Smooth muscle cell (in vitro differentiated cells): ENCODE data around the gene SERPINA6. TPM values are rescaled to one million over a fixed set of nuclear protein-coding genes. Genes with fewer than 3 reads are reported as not detected.

Source experiments
- DNase-seq: peaks from one replicate; lab custom pipeline; 2025; ENCODE audit not compliant: unreplicated experiment; lab: John Stamatoyannopoulos, UW
- H2AFZ ChIP-seq: fragments of 200-600 bp; sonication (generic); 2 replicates; pipeline ENCODE4 v1.6.0; 2016; ENCODE audit warnings: antibody characterized with exemption, low read depth, mild to moderate bottlenecking
- H3F3A ChIP-seq: fragments of 200-600 bp; sonication (generic); 2 replicates; pipeline ENCODE4 v1.6.0; 2017; ENCODE audit warnings: antibody characterized with exemption, low read depth
- H3K27ac ChIP-seq: fragments of 200-600 bp; sonication (generic); 2 replicates; pipeline ENCODE4 v1.5.1; 2016; ENCODE audit warnings: low read depth, mild to moderate bottlenecking
- H3K27me3 ChIP-seq: fragments of 200-600 bp; sonication (generic); 2 replicates; pipeline ENCODE4 v1.6.1; 2016; ENCODE audit warnings: low read depth, mild to moderate bottlenecking
- H3K36me3 ChIP-seq: fragments of 200-600 bp; sonication (generic); 2 replicates; pipeline ENCODE4 v1.5.1; 2016; ENCODE audit warnings: low read depth
- H3K4me1 ChIP-seq: fragments of 200-600 bp; sonication (generic); 2 replicates; pipeline ENCODE4 v1.5.1; 2016; ENCODE audit warnings: low read depth
- H3K4me2 ChIP-seq: fragments of 200-600 bp; sonication (generic); 2 replicates; pipeline ENCODE4 v1.6.0; 2016; ENCODE audit warnings: mild to moderate bottlenecking
- H3K4me3 ChIP-seq: fragments of 200-600 bp; sonication (generic); 2 replicates; pipeline ENCODE4 v1.5.1; 2016; ENCODE audit warnings: mild to moderate bottlenecking
- H3K79me2 ChIP-seq: fragments of 200-600 bp; sonication (generic); 2 replicates; pipeline ENCODE4 v1.6.0; 2016; ENCODE audit warnings: low read depth, mild to moderate bottlenecking
- H3K9ac ChIP-seq: fragments of 200-600 bp; sonication (generic); 2 replicates; pipeline ENCODE4 v1.6.0; 2016; ENCODE audit warnings: low read depth
- H3K9me3 ChIP-seq: fragments of 200-600 bp; sonication (generic); replicated peaks from 2 replicates; pipeline ENCODE4 v1.5.1; 2016; ENCODE audit warnings: low read depth
- H4K20me1 ChIP-seq: fragments of 200-600 bp; sonication (generic); 2 replicates; pipeline ENCODE4 v1.6.0; 2016; ENCODE audit warnings: low read depth
- WGBS: methylation state at CpG from one replicate; pipeline ENCODE4 v1.1.7; 2016; ENCODE audit warnings: low lambda C conversion rate; 5-methylcytosine and 5-hydroxymethylcytosine counted together
- polyA plus RNA-seq: library from polyadenylated mRNA; unstranded; fragments of >200 nt; fragmentation: Nextera tagmentation; extraction: Ambion mirVana; gene quantifications from 2 replicates; pipeline ENCODE4 v1.2.1, GENCODE V29; 2016
- total RNA-seq: library from RNA; depleted of rRNA; stranded (reverse); fragments of >200 nt; gene quantifications from 2 replicates; pipeline ENCODE4 v1.2.3, GENCODE V29; 2014
- TF ChIP-seq, protein P1 (sequence below): fragments of 200-600 bp; sonication (generic); IDR thresholded peaks from 2 replicates; pipeline ENCODE4 v1.5.1; 2017; ENCODE audit warnings: borderline replicate concordance, mild to moderate bottlenecking, antibody characterized with exemption; ENCODE audit not compliant: insufficient read depth, poor library complexity, severe bottlenecking

The SERPINA6 gene
- total and polyA plus RNA-seq, 2 experiments from 2014 or later, result not detected

GRCh38 chr14:94357166-94357565 lies 34.0 kb upstream of the SERPINA6 start:
- Histone ChIP-seq H3K79me2 (no peaks in the 10 kb centered on the region), H3K4me1 (no peaks in the 10 kb centered on the region), H3K27me3 (peaks cover 7% of the 10 kb centered on the region), H2AFZ (no peak overlapping the region), H3K36me3 (no peaks in the 10 kb centered on the region), H3F3A (no peaks in the 10 kb centered on the region), H3K4me3 (no peak overlapping the region), H3K9me3 (no peaks in the 10 kb centered on the region), H3K4me2 (no peak overlapping the region), H4K20me1 (no peaks in the 10 kb centered on the region), H3K9ac (no peak overlapping the region), H3K27ac (no peak overlapping the region)
- TF ChIP-seq, protein P1, sequence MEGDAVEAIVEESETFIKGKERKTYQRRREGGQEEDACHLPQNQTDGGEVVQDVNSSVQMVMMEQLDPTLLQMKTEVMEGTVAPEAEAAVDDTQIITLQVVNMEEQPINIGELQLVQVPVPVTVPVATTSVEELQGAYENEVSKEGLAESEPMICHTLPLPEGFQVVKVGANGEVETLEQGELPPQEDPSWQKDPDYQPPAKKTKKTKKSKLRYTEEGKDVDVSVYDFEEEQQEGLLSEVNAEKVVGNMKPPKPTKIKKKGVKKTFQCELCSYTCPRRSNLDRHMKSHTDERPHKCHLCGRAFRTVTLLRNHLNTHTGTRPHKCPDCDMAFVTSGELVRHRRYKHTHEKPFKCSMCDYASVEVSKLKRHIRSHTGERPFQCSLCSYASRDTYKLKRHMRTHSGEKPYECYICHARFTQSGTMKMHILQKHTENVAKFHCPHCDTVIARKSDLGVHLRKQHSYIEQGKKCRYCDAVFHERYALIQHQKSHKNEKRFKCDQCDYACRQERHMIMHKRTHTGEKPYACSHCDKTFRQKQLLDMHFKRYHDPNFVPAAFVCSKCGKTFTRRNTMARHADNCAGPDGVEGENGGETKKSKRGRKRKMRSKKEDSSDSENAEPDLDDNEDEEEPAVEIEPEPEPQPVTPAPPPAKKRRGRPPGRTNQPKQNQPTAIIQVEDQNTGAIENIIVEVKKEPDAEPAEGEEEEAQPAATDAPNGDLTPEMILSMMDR, result no peak
- no peak for DNase-seq
- 76% methylated on average over 1 of the region's 1 CpG for WGBS

- TF ChIP-seq, protein P1, result no peak
- Histone ChIP-seq H2AFZ (no peak overlapping the region), H3K9ac (no peak overlapping the region), H4K20me1 (no peaks in the 10 kb centered on the region), H3F3A (no peaks in the 10 kb centered on the region), H3K9me3 (no peaks in the 10 kb centered on the region), H3K27me3 (peaks cover 7% of the 10 kb centered on the region), H3K36me3 (no peaks in the 10 kb centered on the region), H3K27ac (no peak overlapping the region), H3K4me1 (no peaks in the 10 kb centered on the region), H3K79me2 (no peaks in the 10 kb centered on the region), H3K4me3 (no peak overlapping the region), H3K4me2 (no peak overlapping the region)
- WGBS, result 90% methylated on average over 5 of the region's 5 CpGs
- no peak for DNase-seq
These were observed 33.4 kb upstream of the SERPINA6 start for GRCh38 chr14:94356379-94357056.

DNA sequence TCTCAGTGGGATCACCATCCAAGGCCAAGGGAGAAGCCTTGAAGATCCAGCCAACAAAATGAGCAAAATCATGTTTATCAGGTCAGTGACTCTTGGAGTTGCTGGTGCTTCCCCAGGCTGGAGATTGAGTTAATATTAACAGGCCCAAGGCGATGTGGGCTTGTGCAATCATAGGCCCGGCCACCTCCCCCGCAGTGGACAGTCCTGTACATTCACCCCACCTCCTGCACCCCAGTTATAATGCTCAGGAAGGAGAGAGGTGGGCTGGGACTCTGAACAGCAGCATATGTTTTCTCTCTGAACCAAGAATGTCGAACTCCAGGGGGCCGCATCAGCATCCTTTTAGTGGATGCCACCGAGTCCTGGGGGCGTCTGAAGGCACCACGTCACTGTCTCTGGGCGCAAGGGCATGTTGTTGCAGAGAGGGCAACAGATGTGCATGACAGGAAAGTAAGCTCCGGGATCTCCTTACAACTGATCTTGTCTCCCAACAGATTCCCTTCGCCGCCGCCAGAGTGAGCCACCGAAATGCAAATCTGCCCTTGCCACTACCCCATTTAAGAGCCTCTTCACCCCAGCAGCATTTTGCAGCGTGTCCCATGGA lies 32.2 kb upstream of the SERPINA6 start:
- H4K20me1 ChIP-seq, result no peaks in the 10 kb centered on the region
- H3K4me3 ChIP-seq, result no peak overlapping the region
- no peaks in the 10 kb centered on the region for H3K9me3 ChIP-seq
- H3K4me2 ChIP-seq, result no peak overlapping the region
- H3F3A ChIP-seq, result no peaks in the 10 kb centered on the region
- H3K27ac ChIP-seq, result no peak overlapping the region
- no peak overlapping the region for H2AFZ ChIP-seq
- TF ChIP-seq, protein P1, result peak; percentile 38
- no peak overlapping the region for H3K9ac ChIP-seq
- no peaks in the 10 kb centered on the region for H3K36me3 ChIP-seq
- WGBS, result 31% methylated on average over 14 of the region's 15 CpGs
- H3K27me3 ChIP-seq, result peaks cover 7% of the 10 kb centered on the region
- H3K4me1 ChIP-seq, result no peaks in the 10 kb centered on the region
- DNase-seq, result no peak
- H3K79me2 ChIP-seq, result no peaks in the 10 kb centered on the region
